Stimulated activated naive CD8-positive, alpha-beta T cell treated with anti-CD3 and anti-CD28 coated beads, Interleukin-15, amount 100 ng/mL, for 72 hours (primary cell): Measurements from ENCODE around the gene ARL16.
"Not testable (repeated sequence)": the region's sequence is repeated elsewhere in the genome, so short reads cannot be mapped to it uniquely, and the experiment has no call there.

ENCODE experiments used
- ATAC-seq: fragments of 150-1000 bp; cut with Tn5 transposase; 2 replicates; pipeline ENCODE4 v1.10.0; 2021; ENCODE audit warnings: mild to moderate bottlenecking, moderate library complexity
- DNase-seq, 2 donors: peaks; one replicate each; pipeline ENCODE4 v3.0.0; 2021 to 2022
- H3K27ac Mint-ChIP-seq, 2 donors: one replicate each; pipeline ENCODE4 v1.8.0; 2022; ENCODE audit warnings: mild to moderate bottlenecking in 2 of 2, mixed read lengths in 2 of 2, moderate library complexity in 2 of 2
- H3K27me3 Mint-ChIP-seq: one replicate; pipeline ENCODE4 v1.8.0; 2022; ENCODE audit warnings: mixed read lengths
- H3K4me1 Mint-ChIP-seq: one replicate; pipeline ENCODE4 v1.8.0; 2022; ENCODE audit warnings: mild to moderate bottlenecking, mixed read lengths
- H3K4me3 Mint-ChIP-seq, 2 donors: one replicate each; pipeline ENCODE4 v1.8.0; 2022; ENCODE audit warnings: mild to moderate bottlenecking in 2 of 2, mixed read lengths in 2 of 2, moderate library complexity in 1 of 2
- H3K9me3 Mint-ChIP-seq, 2 donors: one replicate each; pipeline ENCODE4 v1.8.0; 2022; ENCODE audit warnings: mixed read lengths in 2 of 2

ARL16 gene

GRCh38 chr17:81690066-81690465, 6.5 kb upstream of the ARL16 start:
- DNase-seq = no peak
- Mint-ChIP-seq H3K4me1 (peaks cover 37% of the 10 kb centered on the region), H3K4me3 (peak overlapping the region in 1 of 2 donors; percentile 25), H3K27me3 (no peaks in the 10 kb centered on the region), H3K27ac (no peak overlapping the region), H3K9me3 (no peaks in the 10 kb centered on the region)
- ATAC-seq = no peak

DNA sequence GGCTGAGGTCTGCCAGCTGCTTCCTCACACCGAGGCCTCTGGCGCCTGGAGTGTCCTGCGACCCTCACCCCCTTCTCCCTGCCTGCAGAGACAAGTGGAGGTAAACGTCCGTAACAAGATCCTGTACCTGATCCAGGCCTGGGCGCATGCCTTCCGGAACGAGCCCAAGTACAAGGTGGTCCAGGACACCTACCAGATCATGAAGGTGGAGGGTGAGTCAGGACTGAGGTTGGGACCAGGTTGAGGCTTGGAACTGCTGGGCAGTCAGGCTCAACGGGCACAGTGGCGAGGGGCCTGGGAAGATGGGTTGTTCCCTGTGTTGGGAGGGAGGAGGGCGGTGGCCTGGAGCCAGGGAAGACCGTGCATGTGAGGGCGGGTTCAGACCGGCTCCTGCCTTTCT, 5.0 kb upstream of the ARL16 start:
- no peak overlapping the region for H3K27ac Mint-ChIP-seq

GRCh38 chr17:81687770-81688541, 4.4 kb upstream of the ARL16 start:
- H3K27me3 Mint-ChIP-seq = no peaks in the 10 kb centered on the region
- no peaks in the 10 kb centered on the region for H3K9me3 Mint-ChIP-seq
- ATAC-seq (no peak), DNase-seq (no peak)
- H3K27ac Mint-ChIP-seq = peak overlapping the region in 1 of 2 donors; percentile 71
- H3K4me1 Mint-ChIP-seq = peaks cover 46% of the 10 kb centered on the region
- H3K4me3 Mint-ChIP-seq = no peak overlapping the region

More for the DNA sequence above, 5.0 kb upstream of the ARL16 start:
- Mint-ChIP-seq H3K4me1 (peaks cover 46% of the 10 kb centered on the region), H3K27me3 (no peaks in the 10 kb centered on the region), H3K9me3 (no peaks in the 10 kb centered on the region), H3K4me3 (no peak overlapping the region)
- ATAC-seq = no peak
- DNase-seq = no peak

DNA sequence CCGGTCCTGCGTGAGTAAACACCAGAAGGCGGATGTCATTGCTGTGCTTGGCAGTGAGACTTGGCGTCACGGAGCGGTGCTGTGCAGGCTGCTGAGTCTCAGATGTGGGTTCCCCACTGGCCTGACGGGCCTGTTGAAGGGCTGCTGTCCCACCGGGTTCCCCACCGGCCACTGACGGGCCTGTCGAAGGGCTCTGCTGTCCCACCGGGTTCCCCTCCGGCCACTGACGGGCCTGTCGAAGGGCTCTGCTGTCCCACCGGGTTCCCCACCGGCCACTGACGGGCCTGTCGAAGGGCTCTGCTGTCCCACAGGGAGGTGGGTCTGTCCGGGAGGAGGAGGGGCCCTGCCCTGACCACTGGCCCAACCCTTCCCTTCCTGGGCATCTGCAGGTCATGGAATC, 3.0 kb upstream of the ARL16 start:
- no peaks in the 10 kb centered on the region for H3K27me3 Mint-ChIP-seq
- no peak overlapping the region for H3K27ac Mint-ChIP-seq
- DNase-seq (no peak), ATAC-seq (no peak)
- H3K9me3 Mint-ChIP-seq = no peaks in the 10 kb centered on the region
- H3K4me1 Mint-ChIP-seq = peaks cover 60% of the 10 kb centered on the region
- no peak overlapping the region for H3K4me3 Mint-ChIP-seq

GRCh38 chr17:81685108-81685507, 1.5 kb upstream of the ARL16 start:
- Mint-ChIP-seq H3K27ac (peak overlapping the region in 1 of 2 donors; percentile 97), H3K4me3 (peak overlapping the region; percentile 94 to 95), H3K27me3 (no peaks in the 10 kb centered on the region), H3K4me1 (peaks cover 63% of the 10 kb centered on the region), H3K9me3 (no peaks in the 10 kb centered on the region)
- DNase-seq (no peak), ATAC-seq (no peak)

DNA sequence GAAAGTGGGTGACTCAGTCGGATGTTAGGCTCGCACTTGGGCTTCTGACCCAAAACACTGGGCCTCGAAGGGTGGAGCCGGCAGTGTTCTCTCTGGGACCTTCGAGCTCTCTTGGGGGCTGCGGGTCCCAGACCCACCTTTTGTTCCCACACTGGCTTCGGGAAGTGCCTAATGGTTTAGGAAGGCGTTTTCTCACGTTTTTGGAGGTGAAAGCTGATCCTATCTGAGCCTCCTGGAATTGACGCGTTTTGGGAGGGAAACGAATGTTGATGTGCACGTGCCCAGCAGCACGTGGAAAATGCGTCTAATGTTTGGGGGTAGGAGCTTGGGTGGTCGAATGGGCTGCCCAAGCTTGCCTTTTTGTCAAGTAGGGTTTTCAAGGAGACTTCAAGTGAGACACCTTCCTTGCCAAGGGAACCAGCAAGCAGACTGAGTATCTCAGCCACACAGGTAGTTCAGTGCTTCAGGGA, 880 bp upstream of the ARL16 start:
- DNase-seq (no peak), ATAC-seq (peak; percentile 24)
- Mint-ChIP-seq H3K9me3 (no peaks in the 10 kb centered on the region), H3K27me3 (no peaks in the 10 kb centered on the region), H3K4me3 (peak overlapping the region; percentile 94 to 95), H3K4me1 (peaks cover 62% of the 10 kb centered on the region), H3K27ac (peak overlapping the region; percentile 93 to 97)

- DNase-seq (no peak), ATAC-seq (no peak)
- H3K4me3 Mint-ChIP-seq = peak overlapping the region; percentile 94 to 95
- H3K9me3 Mint-ChIP-seq = no peaks in the 10 kb centered on the region
- H3K27ac Mint-ChIP-seq = peak overlapping the region; percentile 81 to 89
- no peaks in the 10 kb centered on the region for H3K27me3 Mint-ChIP-seq
- peaks cover 53% of the 10 kb centered on the region for H3K4me1 Mint-ChIP-seq
Measured at GRCh38 chr17:81683208-81683583, 401 bp downstream of the ARL16 start.

DNA sequence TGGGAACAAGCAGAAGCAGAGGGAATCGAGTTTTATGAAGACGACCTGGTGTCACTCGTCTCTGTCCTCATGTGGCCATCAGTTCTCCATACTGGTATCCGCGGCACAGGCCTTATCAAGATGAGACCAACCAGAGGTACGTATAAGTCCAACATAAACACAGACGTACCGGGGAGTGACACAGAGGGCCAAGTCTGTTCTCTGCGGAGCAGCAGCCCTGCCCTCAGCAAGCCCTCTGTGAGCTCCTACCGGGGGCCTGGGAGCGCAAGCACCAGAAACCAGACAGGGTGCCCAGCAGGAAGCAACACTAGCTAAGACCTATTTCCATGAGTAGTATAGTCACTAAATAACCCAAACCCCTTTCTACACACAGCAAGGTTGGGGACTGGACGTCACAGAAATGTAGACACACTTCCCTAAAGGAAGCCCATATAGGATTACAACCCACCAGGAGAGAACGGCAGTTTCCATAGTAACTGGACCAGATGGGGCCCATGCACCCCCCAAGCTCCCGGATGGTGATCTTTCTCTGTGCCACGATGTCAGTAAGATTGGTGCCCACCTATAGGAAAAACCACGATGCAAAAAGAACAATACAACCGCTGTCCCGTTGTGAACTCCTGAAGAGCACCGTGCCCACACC, 911 bp downstream of the ARL16 start:
- Mint-ChIP-seq H3K27me3 (no peaks in the 10 kb centered on the region), H3K4me1 (peaks cover 52% of the 10 kb centered on the region), H3K4me3 (peak overlapping the region; percentile 94 to 95), H3K9me3 (no peaks in the 10 kb centered on the region), H3K27ac (peak overlapping the region; percentile 81 to 89)
- no peak for ATAC-seq
- DNase-seq = no peak

- DNase-seq = no peak
- H3K27me3 Mint-ChIP-seq = no peaks in the 10 kb centered on the region
- peak overlapping the region in 1 of 2 donors; percentile 64 for H3K4me3 Mint-ChIP-seq
- H3K4me1 Mint-ChIP-seq = peaks cover 42% of the 10 kb centered on the region
- no peaks in the 10 kb centered on the region for H3K9me3 Mint-ChIP-seq
- H3K27ac Mint-ChIP-seq = peak overlapping the region in 1 of 2 donors; percentile 48
- no peak for ATAC-seq
Measured at GRCh38 chr17:81681672-81682071, 1.9 kb downstream of the ARL16 start.

GRCh38 chr17:81680150-81680549, 3.4 kb downstream of the ARL16 start:
- no peaks in the 10 kb centered on the region for H3K27me3 Mint-ChIP-seq
- no peaks in the 10 kb centered on the region for H3K9me3 Mint-ChIP-seq
- no peak overlapping the region for H3K4me3 Mint-ChIP-seq
- H3K27ac Mint-ChIP-seq = no peak overlapping the region
- ATAC-seq = no peak
- no peak for DNase-seq
- peaks cover 35% of the 10 kb centered on the region for H3K4me1 Mint-ChIP-seq

GRCh38 chr17:81676906-81677305, 6.7 kb downstream of the ARL16 start:
- DNase-seq (no peak), ATAC-seq (no peak)
- Mint-ChIP-seq H3K4me3 (no peak overlapping the region), H3K27me3 (no peaks in the 10 kb centered on the region), H3K9me3 (no peaks in the 10 kb centered on the region), H3K4me1 (peaks cover 30% of the 10 kb centered on the region), H3K27ac (peak overlapping the region in 1 of 2 donors; percentile 31)

- peaks cover 24% of the 10 kb centered on the region for H3K4me1 Mint-ChIP-seq
- H3K9me3 Mint-ChIP-seq, ATAC-seq, H3K27me3 Mint-ChIP-seq, H3K4me3 Mint-ChIP-seq, H3K27ac Mint-ChIP-seq: not testable (repeated sequence)
- DNase-seq = peak; percentile 30 to 44
Measured at GRCh38 chr17:81675515-81676221, 7.9 kb downstream of the ARL16 start.

GRCh38 chr17:81673561-81674258, 9.9 kb downstream of the ARL16 start:
- ATAC-seq = no peak
- no peak for DNase-seq
- H3K9me3 Mint-ChIP-seq = no peaks in the 10 kb centered on the region
- no peaks in the 10 kb centered on the region for H3K27me3 Mint-ChIP-seq
- H3K4me3 Mint-ChIP-seq = no peak overlapping the region
- peaks cover 38% of the 10 kb centered on the region for H3K4me1 Mint-ChIP-seq
- H3K27ac Mint-ChIP-seq = no peak overlapping the region

DNA sequence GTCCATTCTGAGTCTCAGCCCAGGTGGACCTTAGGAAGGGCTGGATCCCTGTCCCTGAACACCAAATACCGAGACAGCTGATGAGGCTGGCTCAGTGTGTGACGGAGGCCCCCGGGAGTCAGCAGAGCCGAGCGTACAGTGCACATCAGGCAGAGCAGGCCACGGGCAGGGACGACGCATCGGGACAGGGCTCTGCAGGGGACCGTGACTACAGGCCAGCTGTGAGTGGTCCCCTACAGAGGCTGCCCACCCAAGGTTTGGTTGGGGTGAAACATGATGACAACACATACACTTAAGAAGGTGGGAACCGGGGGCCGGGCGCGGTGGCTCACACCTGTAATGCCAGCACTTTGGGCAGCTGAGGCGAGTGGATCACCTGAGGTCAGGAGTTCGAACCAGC, 10.6 kb downstream of the ARL16 start:
- Mint-ChIP-seq H3K4me3 (no peak overlapping the region), H3K27me3 (no peaks in the 10 kb centered on the region), H3K9me3 (no peaks in the 10 kb centered on the region), H3K27ac (no peak overlapping the region), H3K4me1 (peaks cover 46% of the 10 kb centered on the region)
- ATAC-seq (no peak), DNase-seq (no peak)

DNA sequence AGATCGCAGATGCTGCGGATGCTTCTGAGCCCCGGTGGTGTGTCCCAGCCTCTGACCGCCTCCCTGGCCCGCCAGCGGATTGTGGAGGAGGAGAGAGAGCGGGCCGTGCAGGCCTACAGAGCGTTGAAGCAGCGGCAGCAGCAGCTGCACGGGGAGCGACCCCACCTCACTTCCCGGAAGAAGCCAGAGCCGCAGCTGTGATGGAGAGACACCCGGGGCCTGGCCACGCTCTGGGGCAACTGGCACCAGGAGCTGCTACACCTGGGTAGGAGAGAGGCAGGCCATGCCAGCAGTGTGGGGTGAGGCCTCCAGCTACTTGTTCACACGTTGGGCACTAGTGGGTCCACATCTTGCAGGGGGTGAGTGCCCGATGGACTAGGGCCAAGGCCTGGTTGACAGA, 11.1 kb downstream of the ARL16 start:
- Mint-ChIP-seq H3K9me3 (no peaks in the 10 kb centered on the region), H3K27ac (no peak overlapping the region), H3K27me3 (no peaks in the 10 kb centered on the region)

More for the DNA sequence above, 11.1 kb downstream of the ARL16 start:
- no peak overlapping the region for H3K4me3 Mint-ChIP-seq
- DNase-seq (no peak), ATAC-seq (no peak)
- H3K4me1 Mint-ChIP-seq = peaks cover 50% of the 10 kb centered on the region
